Keratinocyte (primary cell): ENCODE results near the gene ZNRF1. TPM values are rescaled to one million over a fixed set of nuclear protein-coding genes. Genes with fewer than 3 reads are reported as not detected.

Experiments
- DNase-seq: peaks from one replicate; pipeline ENCODE4 v3.0.0-alpha.2; 2011; ENCODE audit warnings: low read depth, missing footprints, low spot score
- FAIRE-seq: peaks from 2 replicates; lab custom pipeline; 2011; peaks lifted over from hg19 to GRCh38; lab: Jason Lieb, UNC
- H2AFZ ChIP-seq: 2 replicates; pipeline ENCODE4 v1.6.0; 2012; ENCODE audit warnings: low read length, control low read depth, inconsistent platforms; ENCODE audit not compliant: control insufficient read depth
- H3K27ac ChIP-seq: 2 replicates; pipeline ENCODE4 v1.5.1; 2011; ENCODE audit warnings: low read length; ENCODE audit not compliant: control insufficient read depth, insufficient read depth
- H3K27me3 ChIP-seq: 3 replicates; pipeline ENCODE4 v1.6.0; 2011; ENCODE audit warnings: low read length; ENCODE audit not compliant: control insufficient read depth, insufficient read depth; ENCODE audit errors: extremely low read depth
- H3K36me3 ChIP-seq, 2 experiments: 2 replicates in 1 of 2; 3 replicates in 1 of 2; pipeline ENCODE4 v1.5.1; 2011; ENCODE audit warnings: low read length in 2 of 2, mild to moderate bottlenecking in 1 of 2; ENCODE audit not compliant: control insufficient read depth in 2 of 2, insufficient read depth in 2 of 2; ENCODE audit errors: extremely low read depth in 1 of 2
- H3K4me1 ChIP-seq: 3 replicates; pipeline ENCODE4 v1.5.1; 2011; ENCODE audit warnings: low read length; ENCODE audit not compliant: control insufficient read depth, insufficient read depth; ENCODE audit errors: extremely low read depth
- H3K4me2 ChIP-seq: 3 replicates; pipeline ENCODE4 v1.6.0; 2011; ENCODE audit warnings: low read depth, low read length; ENCODE audit not compliant: control insufficient read depth, insufficient read depth; ENCODE audit errors: extremely low read depth
- H3K4me3 ChIP-seq, 3 experiments: fragments of 200-600 bp in 1 of 3; sonication (generic) in 1 of 3; 2 replicates in 2 of 3; 3 replicates in 1 of 3; pipeline ENCODE4 v1.5.1; 2011 to 2016; ENCODE audit warnings: low read length in 3 of 3, mild to moderate bottlenecking in 3 of 3, control low read depth in 2 of 3, inconsistent platforms in 1 of 3, low read depth in 1 of 3, mixed read lengths in 1 of 3, mixed run types in 1 of 3, moderate library complexity in 1 of 3; ENCODE audit not compliant: control insufficient read depth in 2 of 3, insufficient read depth in 2 of 3; ENCODE audit errors: extremely low read depth in 1 of 3
- H3K79me2 ChIP-seq: 2 replicates; pipeline ENCODE4 v1.6.0; 2012; ENCODE audit warnings: low read length; ENCODE audit not compliant: control insufficient read depth, insufficient read depth
- H3K9ac ChIP-seq: 3 replicates; pipeline ENCODE4 v1.6.0; 2011; ENCODE audit warnings: low read length; ENCODE audit not compliant: control insufficient read depth, insufficient read depth; ENCODE audit errors: extremely low read depth
- H3K9me1 ChIP-seq: 3 replicates; pipeline ENCODE4 v1.6.0; 2011; ENCODE audit warnings: low read length; ENCODE audit not compliant: control insufficient read depth, insufficient read depth; ENCODE audit errors: extremely low read depth
- H3K9me3 ChIP-seq: 2 replicates; pipeline ENCODE4 v1.5.1; 2012; ENCODE audit warnings: low read depth, low read length; ENCODE audit not compliant: control insufficient read depth
- H4K20me1 ChIP-seq: 3 replicates; pipeline ENCODE4 v1.6.0; 2011; ENCODE audit warnings: low read length; ENCODE audit not compliant: control insufficient read depth, insufficient read depth; ENCODE audit errors: extremely low read depth
- EZH2 ChIP-seq: IDR thresholded peaks from one replicate; pipeline ENCODE4 v1.6.1; 2012; ENCODE audit warnings: inconsistent platforms, mild to moderate bottlenecking, low read length, moderate library complexity
- dilution Hi-C: fragments of 300-500 bp; cut with MboI; formaldehyde crosslinking; loops from one replicate; pipeline ENCODE4 v1.7.0; 2020; ENCODE audit warnings: low sequenced_read_pairs; ENCODE audit not compliant: extremely low pct_ligation_motif_present
- polyA plus RNA-seq, 5 experiments: library from polyadenylated mRNA; depleted of rRNA in 3 of 5; stranded (reverse) in 3 of 5; stranded (forward) in 1 of 5; unstranded in 1 of 5; fragments of >200 nt; gene quantifications; 1 replicate in 1 of 5; 2 replicates in 3 of 5; 3 replicates in 1 of 5; pipeline versions ENCODE4 v1.2.1 to v1.2.3, GENCODE V29; 2011 to 2012; ENCODE audit warnings: missing spikeins in 2 of 5, low read depth in 1 of 5, low replicate concordance in 1 of 5
- TF ChIP-seq, protein P1 (sequence below), 3 experiments: IDR thresholded peaks in 1 of 3; conservative IDR thresholded peaks in 1 of 3; optimal IDR thresholded peaks in 1 of 3; 2 replicates in 2 of 3; 3 replicates in 1 of 3; pipeline versions ENCODE3 to v1.5.1; 2011; ENCODE audit warnings: low read length in 3 of 3, mild to moderate bottlenecking in 3 of 3, moderate library complexity in 2 of 3, control low read depth in 1 of 3, inconsistent platforms in 1 of 3; ENCODE audit not compliant: insufficient read depth in 2 of 3; ENCODE audit errors: extremely low read depth in 1 of 3

Gene ZNRF1
- polyA plus RNA-seq, 1 donor (not counting 4 experiments of a cell fraction or from before 2014, with no cell fraction given), result 19.1 TPM

DNA sequence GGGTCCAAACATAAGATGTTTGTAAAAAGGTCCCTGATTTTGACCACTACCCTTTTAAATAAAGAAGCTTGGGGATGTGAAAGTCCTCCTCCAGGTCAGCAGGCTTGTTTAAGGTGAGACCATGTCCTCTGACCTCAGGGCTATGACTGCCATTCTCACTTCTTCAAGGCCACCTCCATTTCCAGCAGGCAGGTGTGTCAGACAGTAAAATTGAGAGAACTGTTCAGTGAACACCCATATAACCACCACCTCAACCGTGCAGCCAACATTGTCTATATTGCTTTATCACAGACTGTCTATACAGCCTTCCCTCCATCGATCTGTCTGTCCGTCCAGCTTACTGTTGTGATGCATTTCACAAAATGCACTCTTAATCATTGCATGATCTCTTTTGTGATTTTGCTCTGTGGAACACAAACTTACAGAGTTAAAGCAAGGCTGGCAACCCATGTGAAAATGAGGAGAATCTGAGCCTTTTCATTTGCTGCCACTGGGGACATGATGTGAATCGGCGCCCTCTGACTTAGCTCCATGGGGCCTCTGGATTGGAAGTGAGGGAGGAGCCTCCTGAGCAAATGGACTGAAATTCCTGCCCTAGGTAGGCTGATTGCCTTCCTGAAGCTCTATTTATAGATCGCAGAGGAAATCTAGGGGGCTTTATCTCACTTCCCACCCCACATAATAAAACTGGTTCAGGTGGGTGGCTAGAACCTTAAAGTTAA is 53.8 kb downstream of the ZNRF1 start:
- H3K4me1 ChIP-seq, result no peaks in the 10 kb centered on the region
- H4K20me1 ChIP-seq, result no peaks in the 10 kb centered on the region
- H3K9ac ChIP-seq, result no peak overlapping the region
- no peak overlapping the region for H3K4me3 ChIP-seq
- no peak overlapping the region for H2AFZ ChIP-seq
- FAIRE-seq (no peak), DNase-seq (no peak)
- H3K79me2 ChIP-seq, result peaks cover 35% of the 10 kb centered on the region
- no peaks in the 10 kb centered on the region for H3K27me3 ChIP-seq
- H3K36me3 ChIP-seq, result no peaks in the 10 kb centered on the region
- H3K9me3 ChIP-seq, result no peaks in the 10 kb centered on the region
- peaks cover 3% of the 10 kb centered on the region for H3K9me1 ChIP-seq
- no peak overlapping the region for H3K27ac ChIP-seq
- no peak overlapping the region for H3K4me2 ChIP-seq
- TF ChIP-seq, protein P1, sequence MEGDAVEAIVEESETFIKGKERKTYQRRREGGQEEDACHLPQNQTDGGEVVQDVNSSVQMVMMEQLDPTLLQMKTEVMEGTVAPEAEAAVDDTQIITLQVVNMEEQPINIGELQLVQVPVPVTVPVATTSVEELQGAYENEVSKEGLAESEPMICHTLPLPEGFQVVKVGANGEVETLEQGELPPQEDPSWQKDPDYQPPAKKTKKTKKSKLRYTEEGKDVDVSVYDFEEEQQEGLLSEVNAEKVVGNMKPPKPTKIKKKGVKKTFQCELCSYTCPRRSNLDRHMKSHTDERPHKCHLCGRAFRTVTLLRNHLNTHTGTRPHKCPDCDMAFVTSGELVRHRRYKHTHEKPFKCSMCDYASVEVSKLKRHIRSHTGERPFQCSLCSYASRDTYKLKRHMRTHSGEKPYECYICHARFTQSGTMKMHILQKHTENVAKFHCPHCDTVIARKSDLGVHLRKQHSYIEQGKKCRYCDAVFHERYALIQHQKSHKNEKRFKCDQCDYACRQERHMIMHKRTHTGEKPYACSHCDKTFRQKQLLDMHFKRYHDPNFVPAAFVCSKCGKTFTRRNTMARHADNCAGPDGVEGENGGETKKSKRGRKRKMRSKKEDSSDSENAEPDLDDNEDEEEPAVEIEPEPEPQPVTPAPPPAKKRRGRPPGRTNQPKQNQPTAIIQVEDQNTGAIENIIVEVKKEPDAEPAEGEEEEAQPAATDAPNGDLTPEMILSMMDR (optimal IDR thresholded peaks at IDR 0.05 in 1 of 3, IDR thresholded peaks at IDR 0.05 in 1 of 3, conservative IDR thresholded peaks at IDR 0.05 in 1 of 3; ENCODE audit: extremely low read depth in 1 of 3, insufficient read depth in 2 of 3, low read length in 3 of 3), result no peak
- TF ChIP-seq EZH2, result no peak
- dilution Hi-C loops, result no loop called here

DNA sequence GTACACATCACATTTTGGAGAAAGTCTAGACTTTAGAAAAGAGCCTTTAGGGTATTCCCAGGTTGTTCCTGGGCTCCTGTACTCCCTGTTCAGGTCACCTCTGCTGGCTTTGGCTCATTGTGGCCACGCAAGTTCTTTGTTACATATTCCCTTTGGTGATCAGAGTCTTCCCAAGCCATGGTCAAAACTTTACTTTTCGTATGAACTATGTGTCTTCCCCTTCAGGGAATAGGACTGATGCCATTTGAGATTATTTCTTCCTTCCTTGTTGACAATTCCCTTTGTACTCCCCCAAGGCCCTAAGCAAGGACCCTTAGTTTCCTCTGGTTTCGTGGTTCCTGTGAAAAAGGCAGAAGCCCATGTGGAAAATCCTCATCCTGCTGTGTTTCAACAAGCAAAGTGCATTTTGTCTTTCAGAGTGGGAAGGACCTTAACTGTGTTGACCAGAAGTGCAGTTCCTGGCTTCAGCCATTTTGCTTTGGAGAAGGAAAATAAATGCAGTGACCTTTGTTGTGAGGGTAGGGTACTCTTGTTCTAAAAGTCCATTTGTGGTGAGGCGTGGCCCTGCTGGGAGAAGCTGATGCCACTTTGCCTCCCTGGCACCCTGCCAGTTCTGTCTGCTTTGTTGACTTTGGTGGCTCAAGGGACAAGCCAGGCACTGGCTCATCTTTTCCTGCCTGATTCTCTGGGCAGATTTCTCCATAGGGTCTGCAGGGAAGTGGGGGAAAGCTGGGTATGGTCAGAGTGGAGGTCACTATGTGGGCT is 55.1 kb downstream of the ZNRF1 start:
- Histone ChIP-seq H3K27ac (no peak overlapping the region), H3K9ac (no peak overlapping the region), H3K27me3 (no peaks in the 10 kb centered on the region), H3K4me2 (no peak overlapping the region), H3K4me1 (no peaks in the 10 kb centered on the region), H3K36me3 (no peaks in the 10 kb centered on the region), H3K9me1 (peaks cover 3% of the 10 kb centered on the region), H3K4me3 (no peak overlapping the region), H3K79me2 (peaks cover 38% of the 10 kb centered on the region), H3K9me3 (no peaks in the 10 kb centered on the region), H4K20me1 (no peaks in the 10 kb centered on the region), H2AFZ (no peak overlapping the region)
- TF ChIP-seq, protein P1 (optimal IDR thresholded peaks at IDR 0.05 in 1 of 3, IDR thresholded peaks at IDR 0.05 in 1 of 3, conservative IDR thresholded peaks at IDR 0.05 in 1 of 3; ENCODE audit: extremely low read depth in 1 of 3, insufficient read depth in 2 of 3, low read length in 3 of 3), result no peak
- no peak for TF ChIP-seq EZH2
- no peak for FAIRE-seq
- dilution Hi-C loops, result no loop called here
- DNase-seq, result no peak
